Liver (tissue), 9 donors: ENCODE results near the gene FUBP3. TPM values are rescaled to one million over a fixed set of nuclear protein-coding genes. Genes with fewer than 3 reads are reported as not detected.
A peak's percentile ranks its signal among the peaks of the same experiment; 100 is the strongest.

Experiments used
- DNase-seq: peaks from one replicate; pipeline ENCODE4 v3.0.0-alpha.2; 2017; ENCODE audit warnings: low spot score
- H3K27ac ChIP-seq, 2 donors: one replicate each; pipeline ENCODE4 v1.7.0; 2013; ENCODE audit warnings: inconsistent platforms in 2 of 2, low read length in 2 of 2, control low read depth in 1 of 2, low read depth in 1 of 2, mild to moderate bottlenecking in 1 of 2
- H3K27me3 ChIP-seq, 4 donors: one replicate each; pipeline versions ENCODE4 v1.6.1 to v1.7.0; 2013; ENCODE audit warnings: low read length in 3 of 4, inconsistent platforms in 1 of 4, mild to moderate bottlenecking in 1 of 4, moderate library complexity in 1 of 4; ENCODE audit not compliant: control insufficient read depth in 4 of 4, insufficient read depth in 4 of 4
- H3K36me3 ChIP-seq, 4 donors: one replicate each; pipeline versions ENCODE4 v1.6.1 to v1.7.0; 2013; ENCODE audit warnings: low read length in 3 of 4, mild to moderate bottlenecking in 3 of 4, low read depth in 1 of 4, moderate library complexity in 1 of 4; ENCODE audit not compliant: control insufficient read depth in 4 of 4, insufficient read depth in 3 of 4
- H3K4me1 ChIP-seq, 4 donors: one replicate each; pipeline versions ENCODE4 v1.6.1 to v1.7.0; 2013; ENCODE audit warnings: low read length in 3 of 4, mild to moderate bottlenecking in 3 of 4, moderate library complexity in 1 of 4; ENCODE audit not compliant: control insufficient read depth in 4 of 4, insufficient read depth in 4 of 4
- H3K4me3 ChIP-seq, 3 donors: one replicate each; pipeline versions ENCODE4 v1.6.1 to v1.7.0; 2013; ENCODE audit warnings: low read length in 3 of 3, control low read depth in 1 of 3, low read depth in 1 of 3, mild to moderate bottlenecking in 1 of 3
- H3K9ac ChIP-seq, 2 donors: one replicate each; pipeline ENCODE4 v1.7.0; 2013; ENCODE audit warnings: low read length in 2 of 2, mild to moderate bottlenecking in 2 of 2, moderate library complexity in 2 of 2, control low read depth in 1 of 2, low read depth in 1 of 2
- H3K9me3 ChIP-seq, 4 donors: one replicate each; pipeline versions ENCODE4 v1.6.1 to v1.7.0; 2013; ENCODE audit warnings: low read length in 3 of 4; ENCODE audit not compliant: control insufficient read depth in 4 of 4
- ATF3 ChIP-seq: IDR thresholded peaks from 2 replicates; pipeline ENCODE4 v1.6.1; 2016; ENCODE audit warnings: antibody characterized with exemption
- CTCF ChIP-seq: fragments of 150-350 bp; IDR thresholded peaks from 2 replicates; pipeline ENCODE4 v1.5.1; 2017; ENCODE audit warnings: improper control_type of control experiment, low read depth, low read length; ENCODE audit not compliant: missing input control
- EGR1 ChIP-seq, 2 donors: IDR thresholded peaks; 2 replicates each; pipeline ENCODE4 v1.6.1; 2016 to 2018; ENCODE audit warnings: antibody characterized with exemption in 2 of 2, low read depth in 2 of 2
- FOXA1 ChIP-seq: IDR thresholded peaks from 2 replicates; pipeline ENCODE4 v1.6.1; 2016; ENCODE audit warnings: antibody characterized with exemption
- FOXA2 ChIP-seq: IDR thresholded peaks from 2 replicates; pipeline ENCODE4 v1.6.1; 2016; ENCODE audit warnings: antibody characterized with exemption
- GABPA ChIP-seq, 2 donors: IDR thresholded peaks in 1 of 2; conservative IDR thresholded peaks in 1 of 2; 2 replicates each; pipeline ENCODE4 v1.6.1; 2016; ENCODE audit warnings: antibody characterized with exemption in 2 of 2, mild to moderate bottlenecking in 1 of 2, moderate library complexity in 1 of 2
- HNF4A ChIP-seq, 2 donors: conservative IDR thresholded peaks; 2 replicates each; pipeline ENCODE4 v1.6.1; 2016; ENCODE audit warnings: antibody characterized with exemption in 2 of 2, mild to moderate bottlenecking in 2 of 2
- MAX ChIP-seq: IDR thresholded peaks from 2 replicates; pipeline ENCODE4 v1.6.1; 2016; ENCODE audit warnings: antibody characterized with exemption
- NR2F2 ChIP-seq: IDR thresholded peaks from 2 replicates; pipeline ENCODE4 v1.6.1; 2016; ENCODE audit warnings: antibody characterized with exemption
- RAD21 ChIP-seq, 2 donors: IDR thresholded peaks; 2 replicates each; pipeline ENCODE4 v1.6.1; 2016; ENCODE audit warnings: antibody characterized with exemption in 2 of 2, mild to moderate bottlenecking in 2 of 2
- REST ChIP-seq: IDR thresholded peaks from 2 replicates; pipeline ENCODE4 v1.6.1; 2016; ENCODE audit warnings: antibody characterized with exemption, mild to moderate bottlenecking
- RXRA ChIP-seq, 2 donors: IDR thresholded peaks; 2 replicates each; pipeline ENCODE4 v1.6.1; 2017 to 2018; ENCODE audit warnings: antibody characterized with exemption in 2 of 2, mild to moderate bottlenecking in 1 of 2
- YY1 ChIP-seq: IDR thresholded peaks from 2 replicates; pipeline ENCODE4 v1.6.1; 2016; ENCODE audit warnings: antibody characterized with exemption, mild to moderate bottlenecking
- ZBTB33 ChIP-seq: IDR thresholded peaks from 2 replicates; pipeline ENCODE4 v1.6.1; 2016; ENCODE audit warnings: antibody characterized with exemption
- WGBS: extraction: QIAGEN DNeasy Blood & Tissue Kit; methylation state at CpG from one replicate; pipeline ENCODE4 v1.1.7; 2013; 5-methylcytosine and 5-hydroxymethylcytosine counted together
- polyA plus RNA-seq, 2 donors: library from polyadenylated mRNA; stranded (reverse) in 1 of 2; unstranded in 1 of 2; fragments of 200-250 nt in 1 of 2; fragments of >200 nt in 1 of 2; fragmentation: Nextera tagmentation in 1 of 2; extraction: Ambion mirVana in 1 of 2; gene quantifications; one replicate each; pipeline versions ENCODE4 v1.2.1 to v1.2.3, GENCODE V29; 2013 to 2015
- total RNA-seq, 2 donors: library from RNA; depleted of rRNA; stranded (reverse); fragments of >200 nt; gene quantifications; one replicate each; pipeline ENCODE4 v1.2.3, GENCODE V29; 2014
- donor health status: healthy.
- donor health status: healthy.
- donor health status: healthy.
- donor health status: healthy.
- donor health status: healthy.

FUBP3 gene
- total and polyA plus RNA-seq, 4 donors: 16.1 to 39.0 (median 24.8) TPM

GRCh38 chr9:130607640-130608420, 28.5 kb downstream of the FUBP3 start:
- 71% methylated on average over 10 of the region's 10 CpGs for WGBS
- H3K4me1 ChIP-seq: peaks cover 4 to 25% (median 16%) of the 10 kb centered on the region in 4 donors
- H3K36me3 ChIP-seq: peaks cover 3 to 8% (median 6%) of the 10 kb centered on the region in 4 donors
- DNase-seq: no peak
- H3K27me3 ChIP-seq: no peaks in the 10 kb centered on the region
- H3K9me3 ChIP-seq: no peaks in the 10 kb centered on the region
- no peak overlapping the region for H3K4me3 ChIP-seq
- TF ChIP-seq HNF4A (conservative IDR thresholded peaks at IDR 0.05) (peak; percentile 34 to 74), REST (peak; percentile 28), GABPA (IDR thresholded peaks at IDR 0.05 in 1 of 2, conservative IDR thresholded peaks at IDR 0.05 in 1 of 2) (peak in 1 of 2 donors; percentile 42), RAD21 (IDR thresholded peaks at IDR 0.05) (peak in 1 of 2 donors; percentile 15), RXRA (IDR thresholded peaks at IDR 0.05) (peak in 1 of 2 donors; percentile 74), MAX (peak; percentile 24), ZBTB33 (no peak), CTCF (no peak)
- no peak overlapping the region for H3K9ac ChIP-seq
- peak overlapping the region in 1 of 2 donors; percentile 61 for H3K27ac ChIP-seq

- no peak for DNase-seq
- Histone ChIP-seq H3K27me3 (no peaks in the 10 kb centered on the region), H3K4me1 (peaks cover 4 to 25% (median 16%) of the 10 kb centered on the region in 4 donors), H3K36me3 (peaks cover 5 to 14% (median 9%) of the 10 kb centered on the region in 4 donors), H3K27ac (peak overlapping the region in 1 of 2 donors; percentile 40), H3K9ac (peak overlapping the region in 1 of 2 donors; percentile 9), H3K9me3 (no peaks in the 10 kb centered on the region), H3K4me3 (no peak overlapping the region)
- WGBS: 71% methylated on average over 6 of the region's 6 CpGs
- TF ChIP-seq FOXA1 (no peak), FOXA2 (no peak), RAD21 (IDR thresholded peaks at IDR 0.05) (no peak), EGR1 (IDR thresholded peaks at IDR 0.05; ENCODE audit: low read depth in 2 of 2) (no peak), REST (no peak), HNF4A (conservative IDR thresholded peaks at IDR 0.05) (no peak), GABPA (IDR thresholded peaks at IDR 0.05 in 1 of 2, conservative IDR thresholded peaks at IDR 0.05 in 1 of 2) (no peak), YY1 (no peak), NR2F2 (no peak), CTCF (no peak), ATF3 (no peak)
These were observed 29.3 kb downstream of the FUBP3 start for GRCh38 chr9:130608554-130609134.
